ENCODE results near the gene HERC4.
"Not testable (repeated sequence)": the region's sequence is repeated elsewhere in the genome, so short reads cannot be mapped to it uniquely, and the experiment has no call there.

Gene HERC4

GRCh38 chr10:67936416-67936815, 138.7 kb downstream of the HERC4 start:
- DNase-seq = no peak

DNA sequence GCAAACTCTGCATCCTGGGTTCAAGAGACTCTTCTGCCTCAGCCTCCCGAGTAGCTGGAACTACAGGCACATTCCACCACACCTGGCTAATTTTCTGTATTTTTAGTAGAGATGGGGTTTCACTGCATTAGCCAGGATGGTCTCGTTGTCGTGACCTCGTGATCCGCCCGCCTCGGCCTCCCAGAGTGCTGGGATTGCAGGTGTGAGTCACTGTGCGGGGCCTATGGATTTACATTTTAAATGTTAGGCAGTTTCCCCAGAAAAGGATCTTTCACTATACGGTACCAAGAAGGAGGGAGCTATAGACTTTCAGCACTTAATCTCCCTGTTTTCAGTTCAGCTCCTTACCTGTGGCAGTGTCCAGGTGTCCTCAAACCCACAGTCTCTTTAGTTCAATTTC, 139.9 kb downstream of the HERC4 start:
- no peak for DNase-seq

- DNase-seq = no peak
Observed at GRCh38 chr10:67934336-67934735, 140.7 kb downstream of the HERC4 start.

GRCh38 chr10:67933199-67933598, 141.9 kb downstream of the HERC4 start:
- no peak for DNase-seq

- DNase-seq = no peak
Observed at GRCh38 chr10:67926951-67927350, 148.1 kb downstream of the HERC4 start.

- no peak for DNase-seq
Observed at GRCh38 chr10:67925449-67926005, 149.6 kb downstream of the HERC4 start.

DNA sequence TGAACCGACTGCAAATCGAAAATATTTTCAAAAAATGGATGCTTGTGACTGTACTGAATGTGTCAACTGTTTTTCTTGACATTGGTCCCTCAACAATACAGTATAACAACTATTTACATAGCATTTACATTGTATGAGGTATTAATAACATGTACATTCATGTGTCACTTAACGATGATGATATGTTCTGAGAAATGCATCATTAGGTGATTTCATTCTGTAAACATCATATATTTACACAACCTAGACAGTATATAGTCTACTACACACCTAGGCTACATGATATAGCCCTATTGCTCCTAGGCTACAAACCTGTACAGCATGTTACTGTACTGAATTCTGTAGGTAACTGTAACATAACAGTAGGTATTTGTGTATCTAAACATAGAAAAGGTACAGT, 150.9 kb downstream of the HERC4 start:
- no peak for DNase-seq

- no peak for DNase-seq
Observed at GRCh38 chr10:67923551-67923950, 151.5 kb downstream of the HERC4 start.

DNA sequence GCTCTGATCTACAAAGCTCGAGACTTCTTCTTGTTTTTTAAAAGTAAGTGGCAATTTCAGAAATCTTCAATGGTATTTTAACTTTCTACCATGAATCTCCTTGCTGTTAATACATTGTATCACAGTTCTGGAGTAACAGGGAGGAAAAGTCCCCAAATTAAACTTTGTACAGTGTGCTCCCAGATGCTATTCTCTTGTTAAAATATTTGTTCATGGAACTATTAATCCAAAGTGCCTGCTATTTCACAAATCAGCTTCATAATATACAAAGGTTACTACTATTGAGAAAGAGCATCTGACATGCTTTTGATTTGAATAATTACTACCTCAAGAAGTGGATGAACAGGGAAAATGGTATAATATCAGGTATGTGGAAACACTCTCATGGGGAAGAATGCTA, 154.0 kb downstream of the HERC4 start:
- DNase-seq = no peak

GRCh38 chr10:67917679-67918078, 157.4 kb downstream of the HERC4 start:
- DNase-seq = no peak

DNA sequence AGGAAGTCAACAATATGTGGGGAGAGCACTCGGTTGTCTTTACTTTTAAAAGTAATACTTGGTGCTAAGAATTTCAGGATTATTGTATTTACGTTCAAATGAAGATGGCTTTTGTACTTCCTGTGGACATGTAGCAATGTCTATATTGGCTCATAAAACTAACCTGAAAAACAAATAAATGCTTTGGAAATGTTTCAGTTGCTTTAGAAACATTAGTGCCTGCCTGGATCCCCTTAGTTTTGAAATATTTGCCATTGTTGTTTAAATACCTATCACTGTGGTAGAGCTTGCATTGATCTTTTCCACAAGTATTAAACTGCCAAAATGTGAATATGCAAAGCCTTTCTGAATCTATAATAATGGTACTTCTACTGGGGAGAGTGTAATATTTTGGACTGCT, 157.9 kb downstream of the HERC4 start:
- no peak for DNase-seq

DNA sequence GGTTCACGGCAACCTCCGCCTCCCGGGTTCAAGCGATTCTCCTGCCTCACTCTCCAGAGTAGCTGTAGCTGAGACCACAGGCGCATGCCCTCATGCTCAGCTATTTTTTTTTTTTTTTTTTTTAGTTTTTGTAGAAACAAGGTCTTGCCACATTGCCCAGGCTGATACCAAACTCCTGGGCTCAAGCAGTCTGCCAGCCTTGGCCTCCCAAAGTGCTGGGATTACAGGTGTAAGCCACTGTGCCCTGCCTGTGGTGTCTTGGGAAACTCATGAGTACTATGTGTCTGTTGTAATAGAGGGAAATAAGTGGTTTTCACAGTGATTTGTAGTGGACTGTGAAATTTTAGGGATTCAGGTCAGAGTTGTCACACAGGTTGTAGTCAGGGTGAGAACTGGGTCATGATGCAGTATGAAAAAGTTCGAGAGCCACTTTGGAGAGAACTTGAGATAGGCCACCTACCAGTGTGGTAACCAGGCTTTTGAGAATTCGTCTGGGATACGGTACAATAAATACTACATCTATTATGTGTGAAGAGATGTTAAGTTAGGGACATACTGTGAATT, 160.2 kb downstream of the HERC4 start:
- DNase-seq = no peak

GRCh38 chr10:67912331-67912946, 162.6 kb downstream of the HERC4 start:
- no peak for DNase-seq

GRCh38 chr10:67903581-67903980, 171.5 kb downstream of the HERC4 start:
- no peak for DNase-seq

GRCh38 chr10:67893637-67894036, 181.4 kb downstream of the HERC4 start:
- no peak for DNase-seq

DNA sequence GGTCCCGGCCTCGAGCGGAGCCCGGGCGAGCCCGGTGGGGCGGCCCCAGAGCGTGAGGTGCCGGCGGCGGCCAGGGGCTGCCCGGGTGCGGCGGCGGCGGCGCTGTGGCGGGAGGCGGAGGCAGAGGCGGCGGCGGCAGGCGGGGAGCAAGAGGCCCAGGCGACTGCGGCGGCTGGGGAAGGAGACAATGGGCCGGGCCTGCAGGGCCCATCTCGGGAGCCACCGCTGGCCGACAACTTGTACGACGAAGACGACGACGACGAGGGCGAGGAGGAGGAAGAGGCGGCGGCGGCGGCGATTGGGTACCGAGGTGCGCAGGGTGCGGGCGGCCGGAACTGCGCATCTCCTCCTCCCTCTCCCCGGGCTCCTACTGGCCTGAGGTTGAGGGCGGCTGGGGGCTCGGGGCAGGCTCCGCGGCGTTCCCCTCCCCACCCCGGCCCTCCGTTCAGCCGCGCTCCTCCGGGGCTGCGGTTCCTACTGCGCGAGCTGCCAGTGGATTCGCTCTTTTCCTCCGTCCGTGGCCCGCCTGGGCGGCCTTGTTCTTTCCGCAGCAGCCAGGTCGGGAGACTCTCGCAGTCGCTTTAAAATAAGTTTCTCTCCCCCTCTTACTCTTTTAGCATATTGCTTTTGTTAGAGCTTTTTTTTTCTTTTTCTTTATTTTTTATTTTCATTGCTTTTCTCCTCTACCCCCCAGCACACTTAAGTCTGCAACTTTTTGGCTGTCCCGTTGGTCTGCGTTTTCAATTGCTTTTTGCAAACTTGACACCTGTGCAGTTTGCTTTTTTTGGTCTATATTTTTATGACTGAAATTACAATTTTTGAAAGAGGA, 190.0 kb downstream of the HERC4 start:
- no peak for DNase-seq

DNA sequence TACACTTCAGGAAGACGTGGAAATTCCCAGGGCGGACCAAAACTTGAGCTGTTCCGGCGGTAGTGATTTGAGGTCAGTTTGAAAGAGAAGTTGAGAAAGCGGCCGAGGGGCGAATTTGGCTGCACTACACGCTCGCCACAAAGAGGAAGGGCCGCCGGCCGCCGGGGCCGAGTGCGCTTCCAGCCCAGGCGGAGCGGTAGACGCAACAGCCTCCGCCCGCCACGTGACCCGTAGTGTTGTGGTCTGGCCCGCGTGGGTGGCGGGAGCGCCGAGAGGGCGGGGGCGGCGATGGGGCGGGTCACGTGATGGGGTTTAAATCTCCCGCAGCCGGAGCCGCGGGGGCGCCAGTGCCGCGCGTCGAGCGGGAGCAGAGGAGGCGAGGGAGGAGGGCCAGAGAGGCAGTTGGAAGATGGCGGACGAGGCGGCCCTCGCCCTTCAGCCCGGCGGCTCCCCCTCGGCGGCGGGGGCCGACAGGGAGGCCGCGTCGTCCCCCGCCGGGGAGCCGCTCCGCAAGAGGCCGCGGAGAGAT, 190.7 kb downstream of the HERC4 start, which contains the start of gene SIRT1:
Gene SIRT1, plus strand, starts transcription at position 344 of the 529 bp plus-strand sequence. Its CDS starts 66 bp downstream, at position 410.
- DNase-seq = peak; percentile 22

DNA sequence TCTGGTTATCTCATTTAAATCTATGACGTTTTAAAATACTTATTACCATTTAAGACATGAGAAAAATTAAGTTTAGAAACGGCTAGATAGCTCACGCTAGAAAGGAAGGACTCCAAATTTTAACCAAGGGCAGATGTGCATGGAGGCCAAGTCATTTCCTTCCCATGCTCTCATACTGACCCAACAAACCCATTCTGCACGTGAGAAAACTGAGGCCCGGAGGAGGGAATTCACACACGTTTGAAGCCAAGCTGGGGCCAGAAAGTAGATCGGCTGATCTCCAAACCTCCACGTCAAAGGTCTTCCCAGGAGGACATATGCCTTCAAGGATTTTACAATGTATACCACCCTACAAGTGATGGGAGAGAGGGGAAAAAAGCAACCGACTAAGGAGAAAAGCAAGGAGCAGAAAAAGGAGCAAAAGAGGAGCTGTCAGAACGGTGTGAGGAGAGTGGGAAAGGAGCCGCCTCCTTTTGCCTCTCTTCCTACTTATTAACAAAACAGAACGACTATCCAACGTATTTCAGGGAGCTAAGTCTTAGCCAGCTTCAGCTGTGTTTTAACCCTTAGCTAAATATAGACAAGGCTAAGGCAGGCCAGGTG, 191.3 kb downstream of the HERC4 start:
- no peak for DNase-seq

- DNase-seq = no peak
Observed at GRCh38 chr10:67878133-67878532, 196.9 kb downstream of the HERC4 start.

DNA sequence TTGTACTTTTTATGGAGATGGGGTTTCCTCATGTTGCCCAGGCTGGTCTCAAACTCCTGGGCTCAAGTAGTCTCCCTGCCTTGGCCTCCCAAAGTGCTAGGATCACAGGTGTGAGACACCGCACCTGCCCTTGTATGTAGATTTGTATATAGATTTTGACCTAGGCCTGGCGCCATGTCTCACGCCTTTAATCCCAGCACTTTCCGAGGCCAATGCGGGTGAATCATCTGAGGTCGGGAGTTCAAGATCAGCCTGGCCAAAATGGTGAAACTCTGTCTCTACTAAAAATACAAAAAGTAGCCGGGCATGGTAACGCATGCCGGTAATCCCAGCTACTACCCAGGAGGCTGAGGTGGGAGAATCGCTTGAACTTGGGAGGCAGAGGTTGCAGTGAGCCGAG, 197.7 kb downstream of the HERC4 start:
- not testable (repeated sequence) for DNase-seq

GRCh38 chr10:67875340-67876238, 199.5 kb downstream of the HERC4 start:
- DNase-seq = no peak

All from NCI-H187 treated with DMSO at 0.1 percent for 48 hours (cell line).